ENCODE results near the gene SUCLA2.
"Not testable (repeated sequence)": the region's sequence is repeated elsewhere in the genome, so short reads cannot be mapped to it uniquely, and the experiment has no call there.

Gene SUCLA2

DNA sequence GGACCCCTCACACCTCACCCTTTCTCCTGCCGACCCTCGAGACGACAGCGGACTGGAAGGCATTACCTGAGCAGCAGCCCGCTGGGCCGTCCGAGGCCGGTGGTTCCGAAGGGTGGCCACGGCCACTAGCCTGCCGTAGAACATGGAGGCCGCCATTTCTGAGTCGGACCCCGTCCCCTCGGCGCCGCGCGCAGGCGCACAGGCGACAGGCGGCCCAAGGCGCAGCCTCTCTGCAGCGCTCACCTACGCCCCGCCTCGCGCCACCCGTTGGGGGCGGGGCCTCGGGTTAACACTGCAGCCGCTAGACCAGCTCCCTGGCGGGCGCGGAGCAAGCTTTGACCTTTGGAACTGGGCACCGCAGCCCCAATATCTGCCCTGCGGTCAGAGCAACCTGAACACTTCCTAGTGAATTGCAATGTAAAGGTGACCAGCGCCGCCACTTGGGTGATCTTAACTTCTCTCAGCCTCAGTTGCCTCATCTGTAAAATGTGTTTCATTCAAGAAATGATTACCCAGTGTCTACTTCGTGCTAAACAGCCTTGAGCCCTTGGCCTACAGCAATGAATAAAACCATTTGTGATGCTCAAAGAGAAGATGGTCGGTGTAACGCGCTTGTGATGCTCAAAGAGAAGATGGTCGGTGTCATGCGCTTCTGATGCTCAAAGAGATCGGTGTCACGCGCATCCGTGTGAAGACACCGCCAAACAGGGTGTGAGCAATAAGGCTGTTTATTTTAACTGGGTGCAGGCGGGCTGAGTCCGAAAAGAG, at the start of gene SUCLA2:
Gene SUCLA2, minus strand, starts transcription at position 160 of the 768 bp plus-strand sequence. Its CDS starts 4 bp downstream, at position 156.
- in situ Hi-C loops (cut with HindIII; ENCODE audit: low sequenced_read_pairs): no loop called here

DNA sequence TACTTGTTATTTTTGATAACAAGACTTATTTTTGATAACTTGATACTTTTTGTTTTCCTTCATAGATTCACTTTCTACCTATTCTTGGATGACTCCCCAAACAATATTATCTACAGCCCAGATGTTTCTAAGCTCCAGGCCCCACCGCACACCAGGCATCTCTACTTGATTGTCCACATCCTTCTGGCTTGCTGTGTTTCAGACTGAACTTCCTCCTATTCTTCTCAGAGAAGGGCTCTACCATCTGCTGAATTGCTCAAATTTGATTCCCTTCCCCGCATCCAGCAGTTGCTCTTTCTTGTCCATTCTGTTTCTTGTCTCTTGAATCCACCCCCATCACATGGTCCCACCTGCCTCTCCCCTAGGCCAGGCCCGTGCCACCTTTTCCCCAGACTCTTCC, 49.5 kb upstream of the SUCLA2 start:
- in situ Hi-C loops (cut with HindIII; ENCODE audit: low sequenced_read_pairs): no loop called here

DNA sequence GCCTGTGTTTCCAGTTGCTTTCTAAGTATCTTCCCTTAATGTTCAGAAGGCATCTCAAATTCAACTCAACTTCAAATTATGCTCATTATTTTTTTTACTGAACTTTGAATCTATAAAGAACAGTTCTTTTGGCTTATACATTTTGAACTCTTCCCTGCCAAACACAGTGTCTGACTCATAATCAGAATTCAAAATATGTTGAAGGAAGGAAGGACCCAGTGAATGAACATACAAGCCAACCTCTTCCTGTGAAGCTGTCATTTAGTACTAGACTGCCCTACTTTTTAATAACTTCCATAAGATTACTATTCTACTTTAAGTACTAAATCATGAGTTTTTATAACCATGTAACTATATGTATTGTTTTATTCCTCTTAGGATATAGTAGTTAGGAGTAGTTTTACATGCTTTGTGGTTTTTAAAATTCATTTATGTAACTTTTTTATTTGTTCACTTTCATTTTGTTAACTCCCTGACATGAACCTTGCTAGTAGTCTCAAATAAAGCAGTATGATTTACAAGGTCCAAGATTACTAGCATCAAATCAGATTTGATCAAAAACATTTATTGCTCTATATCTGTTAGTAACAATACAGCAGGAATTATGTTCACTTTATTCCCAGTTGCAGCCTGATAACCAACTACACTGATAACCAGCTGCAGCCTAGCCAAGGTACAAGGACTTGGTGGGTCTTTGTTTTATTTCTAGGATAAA, 42.9 kb upstream of the SUCLA2 start:
- in situ Hi-C loops (cut with HindIII; ENCODE audit: low sequenced_read_pairs): no loop called here

DNA sequence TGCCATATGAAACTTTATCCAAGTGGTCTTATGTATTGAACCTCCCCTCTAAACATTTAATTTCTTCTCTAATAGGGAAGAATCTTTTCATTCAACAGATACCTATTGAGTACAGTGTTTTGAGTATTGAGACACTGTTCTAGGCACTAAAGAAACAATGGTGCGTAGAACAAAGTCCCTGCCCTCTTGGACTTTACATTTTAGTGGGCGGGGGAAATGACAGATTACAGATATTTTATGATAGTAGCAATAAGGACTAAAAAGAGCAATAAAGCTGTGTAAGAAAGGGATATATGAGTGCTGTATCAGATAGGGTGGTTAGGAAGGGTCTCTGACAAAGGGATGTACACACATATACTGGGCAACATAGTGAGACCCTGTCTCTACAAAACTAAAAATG, 41.8 kb upstream of the SUCLA2 start:
- in situ Hi-C loops (cut with HindIII; ENCODE audit: low sequenced_read_pairs): no loop called here

DNA sequence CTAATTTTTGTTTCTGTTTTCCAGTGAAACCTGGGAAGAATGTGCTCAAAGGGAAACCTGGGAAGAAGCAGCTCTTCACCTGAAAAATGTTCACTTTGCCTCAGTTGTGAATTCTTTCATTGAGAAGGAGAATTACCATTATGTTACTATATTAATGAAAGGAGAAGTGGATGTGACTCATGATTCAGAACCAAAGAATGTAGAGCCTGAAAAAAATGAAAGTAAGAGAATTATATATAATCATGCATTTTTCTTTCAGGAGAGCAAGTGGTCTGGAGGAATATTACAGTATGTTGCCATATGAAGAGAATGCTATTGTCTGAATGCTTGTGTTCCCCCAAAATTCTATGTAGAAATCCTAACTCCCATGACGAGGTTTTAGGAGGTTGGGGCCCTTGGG, 39.8 kb upstream of the SUCLA2 start:
- in situ Hi-C loops (cut with HindIII; ENCODE audit: low sequenced_read_pairs): no loop called here

DNA sequence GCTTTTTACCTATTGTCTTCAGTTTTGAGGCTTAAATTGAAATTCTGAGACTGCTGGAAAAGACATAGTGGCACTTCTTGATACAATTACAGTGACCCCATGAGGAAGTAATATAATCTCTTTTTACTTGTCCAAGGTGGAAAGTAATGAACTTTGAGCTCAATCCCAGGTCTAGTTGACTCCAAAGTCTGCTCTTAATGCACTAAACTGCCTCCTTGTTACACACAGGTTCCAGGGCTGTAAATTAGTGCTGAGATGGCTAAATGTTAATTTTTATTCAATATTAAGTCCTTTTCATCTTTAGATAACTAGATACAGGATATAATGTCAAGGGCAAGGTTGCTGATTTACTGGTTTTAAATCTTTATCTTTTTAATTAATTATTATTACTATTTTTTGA, 39.0 kb upstream of the SUCLA2 start:
- in situ Hi-C loops (cut with HindIII; ENCODE audit: low sequenced_read_pairs): no loop called here

DNA sequence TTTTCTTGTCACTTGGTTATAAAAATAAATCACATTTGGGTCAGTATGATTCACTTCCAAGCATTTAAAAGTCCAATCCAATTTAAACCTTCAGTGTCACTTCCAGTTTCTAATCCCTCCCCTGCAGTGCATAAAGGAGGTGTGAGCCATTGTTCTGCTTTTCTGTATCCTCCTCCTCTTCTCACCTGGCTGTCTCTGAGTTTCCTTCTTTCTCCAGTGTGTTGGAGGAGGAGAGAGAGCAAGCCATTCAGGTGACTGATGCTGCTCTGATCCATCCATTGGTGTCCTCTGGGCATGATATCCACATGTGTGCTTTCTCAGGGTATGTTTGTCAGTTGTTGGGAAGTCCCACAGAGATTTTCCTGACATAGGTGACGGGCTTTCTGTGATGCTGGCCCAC, 37.7 kb upstream of the SUCLA2 start:
- in situ Hi-C loops (cut with HindIII; ENCODE audit: low sequenced_read_pairs): no loop called here

DNA sequence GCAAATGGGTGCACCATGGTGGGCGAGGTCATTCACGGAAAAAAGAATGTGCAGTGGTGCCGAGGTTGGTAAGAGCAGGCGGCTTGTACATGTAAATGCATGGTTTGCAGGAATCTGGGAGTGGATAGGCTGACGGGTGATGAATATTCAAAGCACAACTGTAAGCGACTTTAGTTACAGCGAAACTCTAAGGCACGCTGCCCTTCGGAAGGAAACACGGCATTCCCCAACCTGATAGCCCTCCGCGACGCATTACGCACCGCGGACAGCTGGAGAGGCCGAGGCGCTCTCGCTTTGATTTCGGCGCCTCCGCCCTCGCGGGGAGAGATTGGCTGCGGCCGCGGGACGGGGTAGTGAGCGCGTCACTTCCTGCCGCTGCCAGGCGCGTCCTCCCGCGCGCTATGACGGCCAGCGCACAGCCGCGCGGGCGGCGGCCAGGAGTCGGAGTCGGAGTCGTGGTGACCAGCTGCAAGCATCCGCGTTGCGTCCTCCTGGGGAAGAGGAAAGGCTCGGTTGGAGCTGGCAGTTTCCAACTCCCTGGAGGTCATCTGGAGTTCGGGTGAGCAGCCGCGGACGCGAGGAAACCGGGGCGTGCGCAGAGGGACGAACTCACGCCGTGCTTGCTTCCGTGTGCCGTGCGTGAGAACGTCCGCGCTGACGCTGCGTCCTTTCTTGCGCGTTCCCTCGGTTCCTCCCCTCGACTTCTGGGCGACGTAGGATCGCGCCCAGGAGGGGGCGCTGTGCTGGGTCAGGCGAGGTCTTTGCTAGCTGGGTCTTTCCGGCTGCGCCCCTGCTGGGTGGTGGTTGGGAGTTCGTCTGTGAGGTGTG, 36.5 kb upstream of the SUCLA2 start, which contains the start of gene NUDT15:
Gene NUDT15, plus strand, starts transcription at position 381 of the 828 bp plus-strand sequence. Its CDS starts 21 bp downstream, at position 402.
- in situ Hi-C loops (cut with HindIII; ENCODE audit: low sequenced_read_pairs): no loop called here

DNA sequence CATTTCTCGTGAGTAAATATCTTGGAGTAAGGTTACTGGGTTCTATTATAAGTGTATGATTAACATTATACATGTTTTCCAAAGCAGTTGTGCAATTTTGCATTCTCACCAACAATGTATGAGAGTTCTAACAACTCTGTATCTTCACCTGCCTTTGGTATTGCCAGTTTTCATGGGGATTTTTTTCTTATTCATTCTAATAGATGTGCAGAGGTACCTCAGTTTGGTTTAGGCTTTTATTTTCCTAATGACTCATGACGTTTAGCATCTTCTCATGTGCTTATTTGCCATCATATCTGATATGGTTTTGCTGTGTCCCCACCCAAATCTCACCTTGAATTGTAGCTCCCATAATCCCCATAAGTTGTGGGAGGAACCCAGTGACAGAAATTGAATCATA, 28.8 kb upstream of the SUCLA2 start:
- in situ Hi-C loops (cut with HindIII; ENCODE audit: low sequenced_read_pairs): no loop called here

DNA sequence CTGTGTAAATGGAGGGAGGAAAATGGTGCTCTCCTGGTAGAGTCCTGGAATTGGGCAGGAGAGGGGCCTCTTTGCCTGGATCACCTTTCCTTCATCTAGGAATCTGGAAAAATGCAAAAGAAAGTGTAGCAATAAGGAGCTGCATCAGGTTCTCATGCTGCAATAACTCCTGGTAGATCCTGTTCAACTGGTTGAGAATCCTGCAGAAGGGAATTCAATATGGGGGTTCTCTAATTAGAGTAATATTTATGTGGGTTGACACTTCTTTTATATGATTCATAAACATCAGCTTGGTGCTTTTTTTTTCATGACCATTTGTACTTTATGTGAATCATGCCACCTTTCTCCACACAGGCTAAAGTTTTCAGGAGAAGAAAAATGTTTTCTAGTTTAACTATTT, 27.0 kb upstream of the SUCLA2 start:
- in situ Hi-C loops (cut with HindIII; ENCODE audit: low sequenced_read_pairs): no loop called here

DNA sequence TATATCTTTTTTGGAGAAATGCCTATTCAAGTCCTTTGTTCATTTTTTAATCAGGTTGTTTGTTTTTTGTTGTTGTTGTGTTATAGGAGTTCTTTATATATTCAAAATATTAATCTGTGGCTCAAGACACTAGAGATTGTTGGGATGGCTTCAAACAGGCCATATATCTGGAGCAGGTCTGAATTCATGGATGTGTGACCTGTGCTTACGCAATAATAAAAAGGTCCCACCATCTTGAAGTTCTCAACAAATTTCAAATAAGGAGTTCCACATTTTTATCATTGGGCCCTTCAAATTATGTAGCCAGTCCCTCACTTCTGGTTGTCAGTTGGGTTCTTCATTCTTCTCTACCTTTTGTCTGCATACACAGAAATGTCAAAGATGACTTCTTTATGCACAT, 18.7 kb upstream of the SUCLA2 start:
- in situ Hi-C loops (cut with HindIII; ENCODE audit: low sequenced_read_pairs): no loop called here

DNA sequence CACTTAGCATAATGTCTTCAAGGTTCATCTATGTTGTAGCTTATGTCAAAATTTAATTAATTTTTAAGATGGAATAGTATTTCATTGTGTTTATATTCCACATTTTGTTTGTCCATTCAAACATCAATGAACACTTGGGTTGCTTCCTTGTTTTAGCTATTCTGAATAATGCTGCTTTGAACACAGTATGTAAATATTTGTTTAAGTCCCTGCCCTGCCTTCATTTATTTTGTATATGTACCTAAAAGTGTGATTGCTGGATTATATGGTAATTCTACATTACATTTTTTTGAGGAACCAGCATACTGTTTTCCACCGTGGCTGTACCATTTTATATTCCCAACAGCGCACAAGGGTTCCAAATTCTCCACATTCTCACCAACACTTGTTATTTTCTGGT, 17.6 kb upstream of the SUCLA2 start:
- in situ Hi-C loops (cut with HindIII; ENCODE audit: low sequenced_read_pairs): no loop called here

DNA sequence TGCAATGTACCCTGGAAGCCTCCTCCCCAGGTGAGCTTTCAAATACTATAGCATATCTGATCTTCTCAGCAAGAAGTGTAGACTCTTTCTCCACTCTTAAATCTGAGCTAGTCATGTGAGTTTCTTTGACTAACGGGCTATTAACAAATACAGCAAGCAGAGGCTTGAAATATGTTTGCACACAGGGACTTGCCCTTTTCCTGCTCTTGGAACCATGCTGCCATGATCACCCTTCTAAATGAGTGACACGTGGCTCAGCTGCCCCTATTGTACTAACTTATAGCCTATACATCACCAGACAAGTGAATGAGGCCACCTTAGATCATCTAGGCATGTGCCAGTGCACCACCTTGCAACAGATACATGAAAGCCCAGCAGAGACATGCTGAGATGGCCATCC, 13.3 kb upstream of the SUCLA2 start:
- in situ Hi-C loops (cut with HindIII; ENCODE audit: low sequenced_read_pairs): no loop called here

DNA sequence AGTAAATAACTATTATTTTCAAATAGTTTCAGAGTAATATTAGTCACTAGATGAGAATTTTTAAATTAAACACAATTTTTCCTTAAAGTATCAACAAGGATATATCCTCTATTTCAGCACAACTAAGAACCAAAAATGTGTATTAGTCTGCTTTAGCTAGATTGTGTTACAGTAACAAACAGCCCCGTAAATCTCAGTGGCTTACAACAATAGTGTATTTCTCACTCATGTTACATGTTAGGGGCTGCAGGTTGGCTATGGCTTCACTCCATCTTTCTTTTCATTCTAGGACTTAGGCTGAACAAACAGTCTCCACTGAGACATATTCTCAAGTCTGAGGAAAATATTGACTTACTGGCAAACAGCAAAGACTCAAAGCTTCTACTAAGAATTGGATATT, 11.6 kb upstream of the SUCLA2 start:
- in situ Hi-C loops (cut with HindIII; ENCODE audit: low sequenced_read_pairs): no loop called here

DNA sequence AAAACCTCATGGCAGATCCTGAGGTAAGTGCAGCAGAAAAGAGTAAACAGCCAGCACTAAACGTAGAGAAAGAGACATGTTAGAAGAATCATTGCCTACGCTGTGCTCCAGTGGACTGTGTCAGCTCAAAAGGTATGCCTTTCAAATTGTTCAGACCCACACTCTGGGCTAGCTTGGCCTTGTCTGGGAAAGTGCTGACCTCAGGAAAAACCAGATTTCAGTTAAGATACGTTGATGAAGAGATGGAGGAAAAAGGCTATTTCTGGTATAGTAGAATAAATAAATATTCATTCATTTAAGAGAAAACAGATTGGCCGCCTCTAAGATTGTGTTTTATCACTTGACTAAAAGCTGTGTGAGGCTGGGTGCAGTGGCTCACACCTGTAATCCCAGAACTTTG, 9.6 kb upstream of the SUCLA2 start:
- in situ Hi-C loops (cut with HindIII; ENCODE audit: low sequenced_read_pairs): no loop called here

DNA sequence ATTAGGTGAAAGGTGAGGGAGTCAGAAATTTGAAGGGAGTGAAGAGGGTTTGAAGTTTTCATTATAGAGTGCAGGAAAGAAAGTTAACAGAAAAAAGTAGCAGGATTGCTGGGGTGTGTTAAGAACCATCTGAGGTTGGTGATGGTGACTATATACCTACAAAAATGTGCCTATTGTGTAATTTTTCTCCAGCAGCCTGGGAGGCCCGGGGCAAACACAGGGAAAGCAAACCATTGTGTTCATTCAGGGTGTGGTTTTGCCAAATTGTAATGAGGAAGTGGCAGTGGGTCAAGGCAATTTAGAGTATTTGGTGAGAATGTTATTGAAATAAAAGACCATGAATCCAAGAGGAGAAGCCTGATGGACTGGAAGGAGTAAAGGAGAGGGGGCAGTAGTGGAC, 8.2 kb upstream of the SUCLA2 start:
- in situ Hi-C loops (cut with HindIII; ENCODE audit: low sequenced_read_pairs): no loop called here

DNA sequence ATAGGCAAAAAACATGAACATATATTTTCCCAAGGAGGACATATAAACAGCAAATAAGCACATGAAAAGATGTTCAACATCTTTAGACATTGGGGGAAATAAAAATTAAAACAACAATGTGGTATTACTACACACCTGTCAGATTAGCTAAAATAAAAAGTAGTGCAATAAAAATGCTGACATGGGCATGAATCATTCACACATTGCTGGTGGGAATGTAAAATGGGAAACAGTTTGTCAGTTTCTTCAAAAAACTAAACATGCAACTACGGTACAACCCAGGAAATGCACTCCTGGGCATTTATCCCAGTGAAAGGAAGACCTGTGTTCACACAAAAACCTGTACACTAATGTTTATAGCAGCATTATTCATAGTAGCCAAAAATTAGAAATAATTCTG, 5.3 kb upstream of the SUCLA2 start:
- in situ Hi-C loops (cut with HindIII; ENCODE audit: low sequenced_read_pairs): no loop called here

DNA sequence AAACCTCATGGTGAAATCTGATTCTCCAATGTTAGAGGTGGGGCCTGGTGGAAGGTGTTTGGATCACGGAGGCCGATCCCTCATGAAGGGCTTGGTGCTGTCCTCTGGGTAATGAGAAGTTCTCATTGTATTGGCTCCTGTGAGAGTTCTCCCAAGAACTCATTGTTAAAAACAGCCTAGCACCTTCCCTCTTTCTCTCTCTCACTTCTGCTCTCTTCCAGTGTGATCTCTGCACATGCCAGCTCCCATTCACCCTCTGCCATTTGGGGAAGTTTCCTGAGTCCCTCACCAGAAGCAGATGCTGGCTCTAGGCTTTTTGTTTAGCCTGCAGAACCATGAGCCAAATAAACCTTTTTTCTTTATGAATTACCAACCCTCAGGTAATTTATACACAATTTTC, 3.1 kb upstream of the SUCLA2 start:
- in situ Hi-C loops (cut with HindIII; ENCODE audit: low sequenced_read_pairs): no loop called here

DNA sequence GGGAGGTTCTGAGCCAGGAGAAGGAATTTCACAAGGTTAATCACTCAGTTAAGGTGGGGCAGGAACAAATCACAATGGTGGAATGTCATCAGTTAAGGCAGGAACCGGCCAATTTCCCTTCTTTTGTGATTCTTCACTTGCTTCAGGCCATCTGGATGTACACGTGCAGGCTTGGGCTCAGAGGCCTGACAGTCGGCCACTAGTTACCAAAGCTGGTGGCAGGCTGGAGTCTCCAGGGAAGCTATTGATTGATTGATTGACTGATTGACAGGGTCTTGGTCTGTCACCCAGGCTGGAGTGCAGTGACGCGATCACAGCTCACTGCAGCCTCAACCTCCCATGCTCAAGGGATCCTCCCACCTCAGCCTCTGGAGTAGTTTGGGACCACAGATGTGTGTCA, 926 bp upstream of the SUCLA2 start:
- in situ Hi-C loops (cut with HindIII; ENCODE audit: low sequenced_read_pairs): not testable (repeated sequence)

DNA sequence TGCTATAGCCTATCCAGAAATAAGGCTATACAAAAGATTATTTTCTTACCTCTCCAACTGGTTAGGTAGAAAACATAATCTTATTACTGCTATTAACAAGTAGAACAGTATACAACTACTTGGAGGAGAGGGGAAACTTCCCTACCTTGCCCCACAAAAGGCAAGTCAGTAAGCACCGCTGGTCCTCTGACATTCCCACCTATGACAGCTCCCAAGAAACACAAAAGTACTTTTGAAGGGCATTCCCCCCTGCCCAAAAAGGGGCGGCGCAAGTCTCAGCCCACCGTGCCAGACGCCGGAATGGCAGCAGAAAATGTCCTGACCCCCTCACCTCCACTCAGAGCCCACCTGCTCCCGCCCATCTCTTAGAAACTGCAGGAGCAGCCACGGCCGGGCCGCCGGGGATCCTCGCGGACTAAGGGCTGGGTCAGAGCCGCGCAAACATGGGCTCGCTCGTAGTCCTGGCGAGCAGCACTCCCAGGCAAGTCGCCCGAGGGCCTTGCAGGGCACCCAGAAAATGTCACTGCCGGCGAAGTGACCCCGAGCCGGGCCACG, 437 bp downstream of the SUCLA2 start:
- in situ Hi-C loops (cut with HindIII; ENCODE audit: low sequenced_read_pairs): no loop called here

DNA sequence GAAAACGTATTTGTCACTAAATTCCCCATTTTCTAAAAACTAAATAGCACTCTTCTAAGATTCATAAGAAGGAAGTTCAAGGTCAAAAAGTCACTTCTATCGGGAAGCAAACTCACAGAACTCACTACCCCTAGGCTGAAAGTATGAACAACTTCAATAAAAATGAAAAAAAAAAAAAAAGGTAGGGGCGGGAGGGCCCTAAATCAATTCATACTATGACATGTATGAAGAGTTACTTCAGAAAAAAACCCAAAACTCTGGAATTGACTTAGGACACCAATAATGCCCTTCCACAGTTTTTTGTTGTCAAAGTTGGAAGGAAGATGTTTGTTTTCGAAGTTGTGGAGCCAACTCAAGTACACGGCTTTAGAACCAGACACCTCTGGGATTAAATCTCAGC, 1.1 kb downstream of the SUCLA2 start:
- in situ Hi-C loops (cut with HindIII; ENCODE audit: low sequenced_read_pairs): no loop called here
